GM18507 (cell line): Measurements from ENCODE around the gene BLNK.
"Not testable (repeated sequence)": the region's sequence is repeated elsewhere in the genome, so short reads cannot be mapped to it uniquely, and the experiment has no call there.

Experiments
- DNase-seq: peaks from one replicate; pipeline ENCODE4 v3.0.0; 2011; ENCODE audit warnings: low read depth; ENCODE audit not compliant: insufficient read length; ENCODE audit errors: extremely low spot score
- FAIRE-seq: peaks from 2 replicates; lab custom pipeline; 2011; peaks lifted over from hg19 to GRCh38; lab: Jason Lieb, UNC

The BLNK gene

DNA sequence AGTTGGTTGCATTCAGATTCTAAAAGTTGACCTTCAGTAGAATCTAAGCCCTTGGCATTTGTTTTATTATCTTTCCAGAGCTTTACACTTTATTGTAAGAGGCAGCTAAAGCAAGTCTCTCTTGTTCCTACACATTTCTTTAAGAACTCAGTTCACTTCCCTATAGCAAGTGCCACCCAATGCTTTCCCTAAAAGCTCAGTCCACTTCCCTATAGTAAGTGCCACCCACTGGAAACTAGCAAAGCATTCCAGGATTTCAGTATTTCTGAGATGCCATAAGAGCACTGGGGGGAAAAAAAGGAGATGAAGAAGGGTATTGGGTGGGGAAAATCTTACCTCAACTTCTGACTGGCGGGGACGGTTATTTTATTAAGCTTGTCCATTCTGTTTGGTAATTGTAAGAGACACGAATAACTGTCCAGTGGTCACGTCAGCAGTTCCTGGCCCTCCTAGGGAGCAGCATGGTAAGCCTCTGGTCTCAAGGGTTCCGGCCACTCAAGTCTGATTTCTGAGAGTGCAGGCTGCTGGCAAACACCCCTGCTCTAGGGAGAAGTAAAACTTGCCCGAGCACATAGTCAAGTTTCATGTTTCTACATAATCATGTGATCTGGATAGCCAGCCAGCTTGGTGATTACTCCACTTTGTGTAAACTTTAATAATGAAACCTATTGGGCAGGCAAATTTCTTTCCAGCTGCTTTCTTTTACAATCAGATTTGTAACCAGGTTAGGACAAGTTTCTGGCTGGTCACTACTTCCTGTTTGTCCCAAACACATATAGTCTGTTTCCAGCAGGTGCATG, at the start of gene BLNK:
Gene BLNK, minus strand, starts transcription at position 554 of the 800 bp plus-strand sequence. Its CDS starts 171 bp downstream, at position 383.
- FAIRE-seq (peak; percentile 99), DNase-seq (peak; percentile 59)

DNA sequence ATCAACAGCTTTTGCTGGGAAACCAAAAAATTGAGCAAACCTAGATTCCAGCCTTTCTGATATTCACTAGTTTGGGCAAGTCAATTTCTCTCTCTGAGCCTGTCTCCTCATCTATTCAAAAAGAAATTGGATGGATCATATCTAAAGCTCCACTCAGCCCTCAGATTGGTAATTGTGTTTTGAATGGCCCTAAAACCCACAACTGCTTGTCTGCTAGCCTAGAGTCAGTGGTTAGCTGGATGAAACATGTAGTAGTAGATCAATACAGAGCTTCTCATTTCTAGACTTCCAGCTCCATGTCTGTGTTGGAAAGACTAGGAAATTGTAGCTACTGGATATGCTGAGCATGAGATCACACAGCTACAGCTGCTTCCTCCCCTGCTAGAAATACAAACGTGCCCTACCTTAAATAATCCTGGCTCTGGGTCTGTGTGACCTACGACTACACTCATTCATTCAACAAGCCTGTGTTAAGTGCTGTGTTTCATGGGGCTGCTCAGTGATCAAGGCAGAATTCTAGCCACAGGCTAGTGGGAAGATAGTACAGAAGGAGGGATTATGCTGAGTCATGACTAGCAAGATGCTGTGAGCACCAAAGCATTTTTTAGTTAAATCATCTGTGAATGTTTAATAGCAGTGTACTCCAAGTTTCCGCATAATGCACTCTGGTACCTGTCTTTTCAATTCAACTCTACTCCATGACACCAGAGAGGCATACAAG, 48.5 kb upstream of the BLNK start:
- peak; percentile 12 for FAIRE-seq

GRCh38 chr10:96317067-96317833, 45.9 kb upstream of the BLNK start:
- FAIRE-seq, result no peak
- DNase-seq, result no peak

More for the DNA sequence above, 48.5 kb upstream of the BLNK start:
- DNase-seq, result no peak

- DNase-seq (no peak), FAIRE-seq (no peak)
Observed at GRCh38 chr10:96313344-96313743, 42.0 kb upstream of the BLNK start.

- FAIRE-seq (no peak), DNase-seq (no peak)
Observed at GRCh38 chr10:96311180-96311715, 39.9 kb upstream of the BLNK start.

- FAIRE-seq (no peak), DNase-seq (no peak)
Observed at GRCh38 chr10:96310321-96310669, 38.9 kb upstream of the BLNK start.

DNA sequence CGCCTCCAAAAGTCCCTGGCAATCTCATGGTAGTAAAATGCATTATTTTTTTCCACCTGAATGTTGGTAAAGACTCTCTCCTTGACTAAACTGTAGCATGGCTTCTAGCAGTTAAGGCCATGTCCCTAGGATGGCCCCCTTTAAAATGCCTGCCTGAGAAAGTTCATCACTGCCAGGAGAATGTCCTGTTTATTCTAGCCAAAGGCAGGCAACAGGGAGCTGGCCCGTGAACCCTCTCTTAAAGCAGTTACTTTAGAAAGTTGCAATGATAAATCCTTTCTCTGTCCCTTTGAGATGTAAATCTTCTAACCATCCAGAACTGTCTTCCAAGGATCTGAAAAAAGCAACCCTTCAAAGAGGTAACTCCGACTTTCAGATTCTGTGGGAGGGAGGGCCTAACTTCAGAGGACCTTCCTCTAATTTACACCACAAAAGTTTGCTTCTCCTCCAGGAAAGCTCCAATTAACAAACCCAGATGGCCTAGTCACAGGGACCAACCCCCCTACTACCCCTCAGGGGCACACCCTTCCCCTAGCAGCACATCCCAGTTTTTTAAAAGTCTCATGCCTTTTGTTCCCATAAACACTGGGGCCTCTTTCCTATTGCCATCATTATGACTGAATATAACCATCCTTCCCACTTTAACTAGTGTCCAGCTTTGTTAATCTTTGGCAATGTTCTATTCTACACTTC, 38.4 kb upstream of the BLNK start:
- no peak for DNase-seq
- no peak for FAIRE-seq

- not testable (repeated sequence) for FAIRE-seq, DNase-seq
Observed at GRCh38 chr10:96308854-96309253, 37.5 kb upstream of the BLNK start.

- FAIRE-seq (peak; percentile 9), DNase-seq (no peak)
Observed at GRCh38 chr10:96306516-96306915, 35.1 kb upstream of the BLNK start.

DNA sequence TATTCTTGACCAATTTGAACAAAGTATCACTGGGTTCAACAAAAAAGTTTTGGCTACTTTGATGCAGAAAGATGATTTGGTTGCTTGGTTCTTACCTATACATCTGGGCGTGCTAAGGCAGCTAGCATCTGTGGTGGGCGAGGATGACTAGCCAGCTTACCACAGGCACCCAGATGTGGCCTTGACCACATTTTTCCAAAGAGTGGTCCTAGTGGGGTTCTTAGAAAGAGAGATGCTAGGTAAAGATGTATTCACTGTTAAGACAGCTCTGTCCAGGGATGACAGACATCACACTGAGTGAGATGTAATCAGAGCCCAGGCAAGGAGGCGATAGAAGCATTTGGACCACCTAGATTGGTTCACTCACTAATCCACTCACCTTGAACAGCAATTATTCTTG, 33.6 kb upstream of the BLNK start:
- FAIRE-seq, result no peak
- DNase-seq, result no peak

DNA sequence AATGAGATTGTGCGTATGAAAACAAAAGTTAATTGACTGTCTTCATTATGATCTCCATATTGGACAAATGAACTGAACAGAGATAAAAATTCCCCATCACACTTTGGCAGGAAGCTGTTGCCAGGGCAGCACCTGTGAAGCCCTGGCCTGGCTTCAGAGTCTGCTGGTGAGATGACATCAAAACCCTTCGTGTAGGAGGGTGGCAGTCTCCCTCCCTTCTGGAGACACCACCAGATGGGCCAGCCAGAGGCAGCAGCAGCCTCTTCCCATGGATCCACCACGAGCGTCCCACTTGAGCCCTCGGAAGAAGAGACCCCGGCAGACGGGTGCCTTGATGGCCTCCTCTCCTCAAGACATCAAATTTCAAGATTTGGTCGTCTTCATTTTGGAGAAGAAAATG, 32.9 kb upstream of the BLNK start, which contains the start of gene DNTT:
Gene DNTT, plus strand, starts transcription at position 205 of the 400 bp plus-strand sequence. Its CDS starts 64 bp downstream, at position 269.
- FAIRE-seq (no peak), DNase-seq (no peak)

GRCh38 chr10:96301616-96302015, 30.2 kb upstream of the BLNK start:
- FAIRE-seq (no peak), DNase-seq (no peak)

GRCh38 chr10:96299383-96299782, 28.0 kb upstream of the BLNK start:
- peak; percentile 24 for FAIRE-seq
- DNase-seq, result no peak

DNA sequence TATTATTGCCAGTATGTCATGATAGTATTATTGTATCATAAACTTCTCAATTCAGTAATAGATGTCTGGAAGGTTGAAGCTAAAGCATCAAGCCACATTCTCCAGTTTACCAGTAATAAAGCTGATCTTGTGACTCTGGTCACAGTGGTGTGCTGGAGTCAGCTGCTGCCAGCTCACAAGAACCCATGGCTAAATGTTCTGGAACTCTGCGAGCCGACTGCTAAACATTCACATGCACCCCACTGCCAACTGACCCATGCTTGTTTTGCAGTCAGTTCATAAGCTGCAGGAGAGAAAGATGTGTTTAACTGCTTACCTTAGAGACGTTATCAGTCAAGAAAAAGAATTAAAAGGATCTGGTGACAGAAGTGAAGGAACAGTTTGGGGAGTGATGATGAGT, 27.0 kb upstream of the BLNK start:
- FAIRE-seq (no peak), DNase-seq (no peak)

- no peak for FAIRE-seq
- DNase-seq, result no peak
Observed at GRCh38 chr10:96297486-96297885, 26.1 kb upstream of the BLNK start.

GRCh38 chr10:96295475-96295874, 24.1 kb upstream of the BLNK start:
- FAIRE-seq (no peak), DNase-seq (no peak)

DNA sequence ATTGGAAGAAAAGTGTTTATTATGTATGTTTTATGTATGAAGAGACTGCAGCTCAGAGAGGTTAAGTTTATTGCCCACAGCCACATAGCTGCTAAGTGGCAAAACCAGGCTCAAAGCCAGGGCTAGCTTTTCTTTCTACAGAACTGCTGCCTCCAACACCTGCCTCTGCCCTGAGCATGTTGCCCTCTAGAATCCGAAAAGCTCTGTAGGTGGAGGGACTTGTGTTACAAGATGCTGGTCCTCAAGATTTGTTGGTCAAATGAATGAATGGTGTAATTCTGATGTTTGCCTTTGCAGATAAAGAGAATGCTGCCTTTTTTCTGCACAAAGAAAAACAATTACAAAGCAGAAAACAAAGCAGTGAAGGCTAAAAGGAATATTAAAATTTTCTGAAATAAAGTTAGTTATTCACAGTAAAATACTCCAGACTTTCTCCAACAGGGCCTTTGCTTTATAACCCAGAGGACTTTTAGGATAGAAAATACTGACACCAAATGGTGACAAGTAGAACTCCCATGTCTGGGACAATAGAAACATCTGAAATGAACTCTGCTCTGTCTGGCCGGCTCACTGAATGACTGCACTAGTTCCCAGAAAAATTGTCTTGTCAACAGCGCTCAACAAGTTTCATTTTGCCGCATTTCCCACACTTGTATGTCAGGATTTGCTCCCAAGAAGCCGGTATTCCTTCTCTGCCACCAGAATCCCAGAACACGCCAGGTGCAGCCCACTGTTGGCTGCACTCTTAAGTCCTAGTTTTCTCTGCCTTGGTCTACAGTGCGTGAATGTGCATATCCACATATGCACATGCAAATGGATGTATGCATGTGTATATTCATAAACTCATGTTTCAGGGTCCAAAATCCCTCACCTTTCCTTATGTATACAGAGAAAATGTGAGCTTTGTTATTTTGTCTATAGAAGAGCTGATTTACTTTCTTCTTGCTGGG, 21.9 kb upstream of the BLNK start:
- DNase-seq, result no peak
- FAIRE-seq, result peak; percentile 94
